MM.1S (cell line): ENCODE data around the gene ISX.

Experiments
- DNase-seq: peaks from one replicate; pipeline ENCODE4 v3.0.0-alpha.2; 2015
- H2AFZ ChIP-seq: fragments of 300-600 bp; sonication (generic); 2 replicates; pipeline ENCODE4 v1.6.0; 2016; ENCODE audit warnings: antibody characterized with exemption, low read length
- H3F3A ChIP-seq: fragments of 300-600 bp; sonication (generic); 2 replicates; pipeline ENCODE4 v1.6.1; 2016; ENCODE audit warnings: mild to moderate bottlenecking, antibody characterized with exemption, low read length, moderate library complexity, mixed read lengths; ENCODE audit not compliant: insufficient read depth
- H3K27ac ChIP-seq: fragments of 300-600 bp; sonication (generic); 2 replicates; pipeline ENCODE4 v1.5.1; 2016; ENCODE audit warnings: mild to moderate bottlenecking, low read length
- H3K27me3 ChIP-seq: fragments of 300-600 bp; sonication (generic); replicated peaks from 2 replicates; pipeline ENCODE4 v1.6.0; 2016; ENCODE audit warnings: low read length; ENCODE audit not compliant: insufficient read depth
- H3K36me3 ChIP-seq: fragments of 300-600 bp; sonication (generic); replicated peaks from 2 replicates; pipeline ENCODE4 v1.6.1; 2016; ENCODE audit warnings: mild to moderate bottlenecking, low read length, mixed read lengths; ENCODE audit not compliant: insufficient read depth
- H3K4me1 ChIP-seq: fragments of 300-600 bp; sonication (generic); 2 replicates; pipeline ENCODE4 v1.6.1; 2016; ENCODE audit warnings: low read length, mixed read lengths
- H3K4me2 ChIP-seq: fragments of 300-600 bp; sonication (generic); 2 replicates; pipeline ENCODE4 v1.6.0; 2016; ENCODE audit warnings: low read depth, low read length
- H3K4me3 ChIP-seq: fragments of 300-600 bp; sonication (generic); 2 replicates; pipeline ENCODE4 v1.5.1; 2016; ENCODE audit warnings: low read length, mixed read lengths
- H3K79me2 ChIP-seq: fragments of 300-600 bp; sonication (generic); 2 replicates; pipeline ENCODE4 v1.6.1; 2016; ENCODE audit warnings: mixed run types, low read length, mixed read lengths
- H3K9ac ChIP-seq: fragments of 300-600 bp; sonication (generic); 2 replicates; pipeline ENCODE4 v1.6.1; 2016; ENCODE audit warnings: low read length, mixed read lengths
- H3K9me2 ChIP-seq: fragments of 300-600 bp; sonication (generic); replicated peaks from 2 replicates; pipeline ENCODE4 v1.6.1; 2016; ENCODE audit warnings: mild to moderate bottlenecking, low read length, mixed read lengths; ENCODE audit not compliant: insufficient read depth
- H3K9me3 ChIP-seq: fragments of 300-600 bp; sonication (generic); replicated peaks from 2 replicates; pipeline ENCODE4 v1.6.1; 2016; ENCODE audit warnings: mild to moderate bottlenecking, low read length, mixed read lengths; ENCODE audit not compliant: insufficient read depth
- H4K20me1 ChIP-seq: fragments of 300-600 bp; sonication (generic); 2 replicates; pipeline ENCODE4 v1.6.1; 2016; ENCODE audit warnings: mild to moderate bottlenecking, low read length, moderate library complexity, mixed read lengths; ENCODE audit not compliant: insufficient read depth
- EZH2 ChIP-seq: fragments of 300-600 bp; sonication (generic); optimal IDR thresholded peaks from 2 replicates; pipeline ENCODE3; 2017; ENCODE audit warnings: low read depth, mild to moderate bottlenecking, antibody characterized with exemption, low read length, mixed read lengths
- EZH2phosphoT487 ChIP-seq: fragments of 300-600 bp; sonication (generic); IDR thresholded peaks from 2 replicates; pipeline ENCODE4 v1.6.1; 2018; ENCODE audit warnings: antibody characterized with exemption, low read length
- TF ChIP-seq, protein P1 (sequence below): fragments of 300-600 bp; sonication (generic); IDR thresholded peaks from 2 replicates; pipeline ENCODE4 v1.5.1; 2016; ENCODE audit warnings: antibody characterized with exemption, low read length, mixed read lengths

ISX gene

DNA sequence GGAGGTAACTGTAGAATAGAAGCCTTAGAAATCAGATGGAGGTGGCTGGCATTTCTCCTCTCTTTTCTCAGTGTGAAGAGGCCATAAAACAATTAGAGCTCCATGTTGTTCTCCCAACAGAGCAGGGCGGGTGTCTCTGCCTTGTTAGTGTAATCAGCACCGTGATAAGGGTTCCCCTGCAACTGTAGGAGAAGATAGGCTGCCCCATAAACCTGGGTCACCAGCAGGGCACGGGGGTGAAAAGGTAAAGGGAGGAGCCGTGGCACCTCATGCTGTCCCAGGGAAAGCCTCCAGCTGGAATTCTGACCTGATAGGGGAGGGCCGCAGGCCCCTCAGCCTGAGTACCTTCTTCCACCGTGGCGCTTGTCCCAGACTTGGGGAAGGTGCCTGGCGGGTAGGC lies 68.7 kb downstream of the ISX start:
- Histone ChIP-seq H3K9ac (no peak overlapping the region), H3K36me3 (no peaks in the 10 kb centered on the region), H3K4me2 (no peak overlapping the region), H3F3A (0 out of 2 replicates have a peak, but pooled peaks cover 5% of the 10 kb centered on the region), H3K4me1 (peaks cover 23% of the 10 kb centered on the region), H3K27ac (no peak overlapping the region), H2AFZ (no peak overlapping the region), H3K4me3 (no peak overlapping the region), H4K20me1 (no peaks in the 10 kb centered on the region), H3K9me3 (no peaks in the 10 kb centered on the region), H3K9me2 (no peaks in the 10 kb centered on the region), H3K27me3 (no peaks in the 10 kb centered on the region), H3K79me2 (no peaks in the 10 kb centered on the region)
- DNase-seq = no peak
- TF ChIP-seq EZH2phosphoT487 (no peak), EZH2 (no peak)
- TF ChIP-seq, protein P1, sequence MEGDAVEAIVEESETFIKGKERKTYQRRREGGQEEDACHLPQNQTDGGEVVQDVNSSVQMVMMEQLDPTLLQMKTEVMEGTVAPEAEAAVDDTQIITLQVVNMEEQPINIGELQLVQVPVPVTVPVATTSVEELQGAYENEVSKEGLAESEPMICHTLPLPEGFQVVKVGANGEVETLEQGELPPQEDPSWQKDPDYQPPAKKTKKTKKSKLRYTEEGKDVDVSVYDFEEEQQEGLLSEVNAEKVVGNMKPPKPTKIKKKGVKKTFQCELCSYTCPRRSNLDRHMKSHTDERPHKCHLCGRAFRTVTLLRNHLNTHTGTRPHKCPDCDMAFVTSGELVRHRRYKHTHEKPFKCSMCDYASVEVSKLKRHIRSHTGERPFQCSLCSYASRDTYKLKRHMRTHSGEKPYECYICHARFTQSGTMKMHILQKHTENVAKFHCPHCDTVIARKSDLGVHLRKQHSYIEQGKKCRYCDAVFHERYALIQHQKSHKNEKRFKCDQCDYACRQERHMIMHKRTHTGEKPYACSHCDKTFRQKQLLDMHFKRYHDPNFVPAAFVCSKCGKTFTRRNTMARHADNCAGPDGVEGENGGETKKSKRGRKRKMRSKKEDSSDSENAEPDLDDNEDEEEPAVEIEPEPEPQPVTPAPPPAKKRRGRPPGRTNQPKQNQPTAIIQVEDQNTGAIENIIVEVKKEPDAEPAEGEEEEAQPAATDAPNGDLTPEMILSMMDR = no peak

DNA sequence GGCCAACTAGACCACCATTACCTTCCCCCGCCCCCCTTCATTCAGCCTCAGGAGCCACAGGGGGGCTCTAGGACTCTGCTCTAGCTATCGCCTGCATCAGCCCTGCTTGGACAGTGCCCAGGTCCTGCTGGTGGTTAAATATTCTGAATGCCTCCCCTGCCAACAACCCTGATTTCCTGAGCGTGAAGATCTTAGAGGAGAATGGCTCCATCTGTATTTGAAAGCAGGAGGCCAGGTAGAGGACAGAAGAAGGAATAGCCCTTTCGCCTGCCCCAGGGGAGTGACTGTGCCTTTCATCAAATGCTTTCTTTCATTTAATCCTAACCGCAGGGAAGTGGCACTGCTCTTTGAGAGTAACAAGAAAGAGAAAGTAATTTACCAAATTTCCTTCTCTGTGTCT lies 69.2 kb downstream of the ISX start:
- TF ChIP-seq EZH2 (no peak), EZH2phosphoT487 (no peak)
- TF ChIP-seq, protein P1 = no peak
- H2AFZ ChIP-seq = no peak overlapping the region

More for the DNA sequence above, 69.2 kb downstream of the ISX start:
- Histone ChIP-seq H3K4me3 (no peak overlapping the region), H4K20me1 (no peaks in the 10 kb centered on the region), H3K36me3 (no peaks in the 10 kb centered on the region), H3K9ac (no peak overlapping the region), H3K9me3 (no peaks in the 10 kb centered on the region), H3K4me1 (peaks cover 22% of the 10 kb centered on the region), H3K27me3 (no peaks in the 10 kb centered on the region), H3K9me2 (no peaks in the 10 kb centered on the region), H3F3A (0 out of 2 replicates have a peak, but pooled peaks cover 5% of the 10 kb centered on the region), H3K79me2 (no peaks in the 10 kb centered on the region), H3K4me2 (no peak overlapping the region), H3K27ac (no peak overlapping the region)
- DNase-seq = no peak
